HCEC 1CT (cell line): ENCODE data around the gene TTC9.
A peak's percentile ranks its signal among the peaks of the same experiment; 100 is the strongest.

Experiments used
- DNase-seq: peaks from one replicate; pipeline ENCODE4 v3.0.0-alpha.2; 2017

TTC9 gene

GRCh38 chr14:70718383-70719118 is 76.8 kb downstream of the TTC9 start:
- no peak for DNase-seq

DNA sequence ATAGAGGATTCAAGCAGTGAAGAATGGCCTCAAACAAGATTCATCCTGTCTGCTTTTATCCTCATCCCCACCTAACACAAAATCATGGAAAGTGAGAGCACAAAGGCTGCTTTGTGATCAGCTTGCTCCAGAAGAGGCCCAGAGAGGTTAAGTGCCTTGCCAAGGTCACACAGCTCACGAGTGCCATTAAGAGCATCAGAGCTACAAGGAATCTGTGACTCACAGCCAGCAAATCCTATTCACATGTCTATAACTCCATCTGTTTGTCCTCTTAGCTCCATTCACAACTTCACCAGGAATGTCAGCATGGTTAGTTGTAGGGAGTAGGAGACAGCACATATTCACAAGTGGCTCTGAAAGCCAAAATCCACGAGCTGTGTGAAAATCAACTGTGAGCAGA is 79.8 kb downstream of the TTC9 start:
- DNase-seq: peak; percentile 51

DNA sequence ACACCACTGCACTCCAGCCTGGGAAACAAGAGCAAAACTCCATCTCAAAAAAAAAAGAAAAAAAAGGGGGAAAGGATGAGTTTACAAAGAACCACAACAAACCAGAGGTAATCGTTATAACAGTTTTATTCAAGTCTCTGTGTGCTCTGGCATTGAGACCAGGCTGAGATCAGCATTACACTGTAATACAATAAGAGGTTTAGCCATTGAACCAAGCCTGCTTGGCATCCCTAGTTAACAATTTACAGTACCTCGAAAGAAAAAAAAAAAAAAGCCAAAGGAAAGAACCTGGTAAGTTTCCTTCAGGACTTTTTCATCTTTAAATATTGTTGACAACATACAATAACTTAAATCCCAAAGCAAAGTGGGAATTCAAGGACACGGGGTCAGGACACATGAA is 80.7 kb downstream of the TTC9 start:
- DNase-seq: no peak

GRCh38 chr14:70723276-70723675 is 81.6 kb downstream of the TTC9 start:
- no peak for DNase-seq

- no peak for DNase-seq
These were observed 82.4 kb downstream of the TTC9 start for GRCh38 chr14:70724110-70724509.

GRCh38 chr14:70724944-70725343 is 83.2 kb downstream of the TTC9 start:
- DNase-seq: no peak
